HepG2 (cell line): ENCODE results near the gene THOC6. TPM values are rescaled to one million over a fixed set of nuclear protein-coding genes. Genes with fewer than 3 reads are reported as not detected.

ENCODE experiments used
- EHMT2 ChIP-seq: fragments of 200-600 bp; sonication (generic); IDR thresholded peaks from 2 replicates; pipeline ENCODE4 v1.7.0; 2017; ENCODE audit warnings: antibody characterized with exemption, low read depth, low read length, borderline replicate concordance
- GTF2F1 ChIP-seq: fragments of 150-350 bp; IDR thresholded peaks from 2 replicates; pipeline ENCODE4 v1.6.1; 2014; ENCODE audit warnings: low read length
- HIVEP1 ChIP-seq: sonication (generic); formaldehyde crosslinking; IDR thresholded peaks from 2 replicates; pipeline ENCODE4 v1.4.0; 2020; ENCODE audit warnings: mild to moderate bottlenecking, missing genetic modification reagents
- PAWR ChIP-seq: sonication (generic); formaldehyde crosslinking; IDR thresholded peaks from 2 replicates; pipeline ENCODE4 v1.4.0; 2020; ENCODE audit warnings: missing genetic modification reagents, mild to moderate bottlenecking, borderline replicate concordance
- SIX4 ChIP-seq: sonication (generic); formaldehyde crosslinking; IDR thresholded peaks from 2 replicates; pipeline ENCODE4 v1.4.0; 2020; ENCODE audit warnings: missing genetic modification reagents
- SNAI1 ChIP-seq: sonication (generic); formaldehyde crosslinking; IDR thresholded peaks from 2 replicates; pipeline ENCODE4 v1.5.0; 2020; ENCODE audit warnings: mild to moderate bottlenecking, missing genetic modification reagents, borderline replicate concordance
- ZBTB7A ChIP-seq: sonication (generic); formaldehyde crosslinking; IDR thresholded peaks from 2 replicates; pipeline ENCODE4 v1.8.0; 2022; ENCODE audit warnings: mild to moderate bottlenecking, missing genetic modification reagents
- ZFP90 ChIP-seq: sonication (generic); formaldehyde crosslinking; IDR thresholded peaks from 2 replicates; pipeline ENCODE4 v1.8.0; 2022; ENCODE audit warnings: missing genetic modification reagents, mild to moderate bottlenecking, inconsistent platforms, borderline replicate concordance
- ZKSCAN5 ChIP-seq: sonication (generic); formaldehyde crosslinking; IDR thresholded peaks from 2 replicates; pipeline ENCODE4 v1.5.1; 2020; ENCODE audit warnings: mild to moderate bottlenecking, missing genetic modification reagents
- ZNF124 ChIP-seq: sonication (generic); formaldehyde crosslinking; IDR thresholded peaks from 2 replicates; pipeline ENCODE4 v1.4.0; 2020; ENCODE audit warnings: missing genetic modification reagents
- ZNF143 ChIP-seq: sonication (generic); formaldehyde crosslinking; IDR thresholded peaks from 2 replicates; pipeline ENCODE4 v1.4.0; 2020; ENCODE audit warnings: missing genetic modification reagents
- ZNF317 ChIP-seq: sonication (generic); formaldehyde crosslinking; IDR thresholded peaks from 2 replicates; pipeline ENCODE4 v1.5.0; 2020; ENCODE audit warnings: mild to moderate bottlenecking, missing genetic modification reagents
- ZNF326 ChIP-seq: sonication (generic); formaldehyde crosslinking; IDR thresholded peaks from 2 replicates; pipeline ENCODE4 v1.4.0; 2020; ENCODE audit warnings: missing genetic modification reagents, borderline replicate concordance
- ZNF34 ChIP-seq: sonication (generic); formaldehyde crosslinking; IDR thresholded peaks from 2 replicates; pipeline ENCODE4 v1.4.0; 2020; ENCODE audit warnings: mild to moderate bottlenecking, missing genetic modification reagents, borderline replicate concordance
- ZNF468 ChIP-seq: sonication (generic); formaldehyde crosslinking; IDR thresholded peaks from 2 replicates; pipeline ENCODE4 v1.8.0; 2022; ENCODE audit warnings: mild to moderate bottlenecking, moderate library complexity, missing genetic modification reagents
- ZNF674 ChIP-seq: sonication (generic); formaldehyde crosslinking; IDR thresholded peaks from 2 replicates; pipeline ENCODE4 v1.5.0; 2020; ENCODE audit warnings: low read depth, mild to moderate bottlenecking, missing genetic modification reagents
- ZNF720 ChIP-seq: sonication (generic); formaldehyde crosslinking; IDR thresholded peaks from 2 replicates; pipeline ENCODE4 v1.4.0; 2020; ENCODE audit warnings: missing genetic modification reagents
- ZNF841 ChIP-seq: sonication (generic); formaldehyde crosslinking; IDR thresholded peaks from 2 replicates; pipeline ENCODE4 v1.8.1; 2023; ENCODE audit warnings: missing genetic modification reagents, borderline replicate concordance
- polyA plus RNA-seq, 8 experiments: library from polyadenylated mRNA; depleted of rRNA in 3 of 8; stranded (reverse) in 7 of 8; unstranded in 1 of 8; fragments of >200 nt; fragmentation: Illumina TruSeq in 4 of 8; extraction: Trizol in 4 of 8; gene quantifications; 2 replicates each; pipeline versions ENCODE4 v1.2.1 to v1.2.3, GENCODE V29; 2011 to 2016; ENCODE audit warnings: low read depth in 4 of 8, missing spikeins in 1 of 8, mixed read lengths in 1 of 8; ENCODE audit not compliant: insufficient read depth in 1 of 8
- total RNA-seq, 5 experiments: library from RNA; depleted of rRNA; stranded (reverse); fragments of >200 nt; fragmentation: Illumina TruSeq; extraction: Trizol; gene quantifications; 2 replicates each; pipeline ENCODE4 v1.2.3, GENCODE V29; 2016; ENCODE audit warnings: low read depth in 1 of 5
- TF ChIP-seq, protein P1 (sequence below): sonication (generic); formaldehyde crosslinking; conservative IDR thresholded peaks from 2 replicates; pipeline ENCODE4 v1.8.0; 2022; ENCODE audit warnings: mild to moderate bottlenecking, moderate library complexity, missing genetic modification reagents
- TF ChIP-seq, protein P2 (sequence below): sonication (generic); formaldehyde crosslinking; IDR thresholded peaks from 2 replicates; pipeline ENCODE4 v1.8.0; 2023; ENCODE audit warnings: mild to moderate bottlenecking, missing genetic modification reagents
- TF ChIP-seq, protein P3 (sequence below): sonication (generic); formaldehyde crosslinking; IDR thresholded peaks from 2 replicates; pipeline ENCODE4 v1.4.0; 2020; ENCODE audit warnings: missing genetic modification reagents, borderline replicate concordance
- TF ChIP-seq, protein P4 (sequence below): sonication (generic); formaldehyde crosslinking; conservative IDR thresholded peaks from 2 replicates; pipeline ENCODE4 v1.4.0; 2020; ENCODE audit warnings: mild to moderate bottlenecking, missing genetic modification reagents, moderate library complexity

Gene THOC6
- total and polyA plus RNA-seq, 2 of the 13 experiments (the other 11 are each of a cell fraction or from before 2014, with no cell fraction given), result 32.1 to 37.0 TPM

DNA sequence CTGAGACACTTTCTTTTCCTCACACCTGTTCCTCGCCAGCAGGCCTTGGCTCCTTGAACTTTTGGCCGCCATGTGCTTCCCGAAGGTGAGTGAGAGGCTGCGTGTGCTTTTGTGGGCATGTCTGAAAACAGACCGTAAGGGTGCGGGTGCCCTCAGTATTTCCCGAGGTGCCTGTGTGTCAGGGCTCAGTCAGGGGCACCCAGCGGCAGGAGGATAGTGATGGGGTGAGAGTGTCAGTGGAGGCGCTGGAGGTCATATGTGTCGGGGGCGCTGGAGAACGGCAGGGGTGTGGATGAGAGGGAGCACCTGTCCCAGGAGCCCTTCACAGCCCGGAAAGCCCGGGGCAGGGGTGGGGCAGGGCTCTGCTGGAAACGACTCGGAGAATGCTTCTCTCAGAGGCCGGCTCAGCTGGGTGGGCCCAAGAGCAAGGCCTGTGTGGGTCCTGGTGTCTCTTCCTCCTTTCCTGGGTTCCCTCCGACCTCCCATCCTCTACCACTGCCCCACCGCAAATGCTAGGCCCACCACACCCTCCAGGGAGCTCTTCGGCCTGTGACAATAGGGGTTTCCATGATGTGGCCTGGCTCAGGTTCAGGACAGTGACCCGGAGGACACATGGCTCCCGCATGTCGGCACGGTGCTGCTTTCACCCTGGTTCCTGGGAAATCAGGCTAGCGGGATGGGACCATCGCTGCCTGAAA is 42.1 kb downstream of the THOC6 start (continued):
- TF ChIP-seq ZNF34 (CRISPR knock-in tag) (no peak), ZKSCAN5 (CRISPR knock-in tag) (no peak), ZBTB7A (CRISPR knock-in tag) (peak; percentile 17; the same call in 1 of the 2 replicates), SNAI1 (CRISPR knock-in tag) (0 out of 2 replicates have a peak, but pooled peaks have one; percentile 20), GTF2F1 (no peak), SIX4 (no peak), ZNF317 (0 out of 2 replicates have a peak, but pooled peaks have one; percentile 3), ZNF468 (no peak), ZNF674 (no peak), EHMT2 (no peak), ZNF720 (no peak), ZNF326 (no peak), ZNF124 (CRISPR knock-in tag) (no peak), HIVEP1 (CRISPR knock-in tag) (no peak), PAWR (CRISPR knock-in tag) (peak; percentile 65; the same call in 1 of the 2 replicates), ZNF143 (no peak; the same call in 1 of the 2 replicates), ZNF841 (CRISPR knock-in tag) (no peak), ZFP90 (CRISPR knock-in tag) (peak; percentile 2; the same call in 1 of the 2 replicates)
- TF ChIP-seq, protein P1, sequence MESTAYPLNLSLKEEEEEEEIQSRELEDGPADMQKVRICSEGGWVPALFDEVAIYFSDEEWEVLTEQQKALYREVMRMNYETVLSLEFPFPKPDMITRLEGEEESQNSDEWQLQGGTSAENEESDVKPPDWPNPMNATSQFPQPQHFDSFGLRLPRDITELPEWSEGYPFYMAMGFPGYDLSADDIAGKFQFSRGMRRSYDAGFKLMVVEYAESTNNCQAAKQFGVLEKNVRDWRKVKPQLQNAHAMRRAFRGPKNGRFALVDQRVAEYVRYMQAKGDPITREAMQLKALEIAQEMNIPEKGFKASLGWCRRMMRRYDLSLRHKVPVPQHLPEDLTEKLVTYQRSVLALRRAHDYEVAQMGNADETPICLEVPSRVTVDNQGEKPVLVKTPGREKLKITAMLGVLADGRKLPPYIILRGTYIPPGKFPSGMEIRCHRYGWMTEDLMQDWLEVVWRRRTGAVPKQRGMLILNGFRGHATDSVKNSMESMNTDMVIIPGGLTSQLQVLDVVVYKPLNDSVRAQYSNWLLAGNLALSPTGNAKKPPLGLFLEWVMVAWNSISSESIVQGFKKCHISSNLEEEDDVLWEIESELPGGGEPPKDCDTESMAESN (CRISPR knock-in tag), result no peak; the same call in 1 of the 2 replicates
- TF ChIP-seq, protein P2, sequence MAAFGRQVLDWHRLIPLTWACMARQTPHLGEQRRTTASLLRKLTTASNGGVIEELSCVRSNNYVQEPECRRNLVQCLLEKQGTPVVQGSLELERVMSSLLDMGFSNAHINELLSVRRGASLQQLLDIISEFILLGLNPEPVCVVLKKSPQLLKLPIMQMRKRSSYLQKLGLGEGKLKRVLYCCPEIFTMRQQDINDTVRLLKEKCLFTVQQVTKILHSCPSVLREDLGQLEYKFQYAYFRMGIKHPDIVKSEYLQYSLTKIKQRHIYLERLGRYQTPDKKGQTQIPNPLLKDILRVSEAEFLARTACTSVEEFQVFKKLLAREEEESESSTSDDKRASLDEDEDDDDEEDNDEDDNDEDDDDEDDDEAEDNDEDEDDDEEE (CRISPR knock-in tag), result no peak
- TF ChIP-seq, protein P3, sequence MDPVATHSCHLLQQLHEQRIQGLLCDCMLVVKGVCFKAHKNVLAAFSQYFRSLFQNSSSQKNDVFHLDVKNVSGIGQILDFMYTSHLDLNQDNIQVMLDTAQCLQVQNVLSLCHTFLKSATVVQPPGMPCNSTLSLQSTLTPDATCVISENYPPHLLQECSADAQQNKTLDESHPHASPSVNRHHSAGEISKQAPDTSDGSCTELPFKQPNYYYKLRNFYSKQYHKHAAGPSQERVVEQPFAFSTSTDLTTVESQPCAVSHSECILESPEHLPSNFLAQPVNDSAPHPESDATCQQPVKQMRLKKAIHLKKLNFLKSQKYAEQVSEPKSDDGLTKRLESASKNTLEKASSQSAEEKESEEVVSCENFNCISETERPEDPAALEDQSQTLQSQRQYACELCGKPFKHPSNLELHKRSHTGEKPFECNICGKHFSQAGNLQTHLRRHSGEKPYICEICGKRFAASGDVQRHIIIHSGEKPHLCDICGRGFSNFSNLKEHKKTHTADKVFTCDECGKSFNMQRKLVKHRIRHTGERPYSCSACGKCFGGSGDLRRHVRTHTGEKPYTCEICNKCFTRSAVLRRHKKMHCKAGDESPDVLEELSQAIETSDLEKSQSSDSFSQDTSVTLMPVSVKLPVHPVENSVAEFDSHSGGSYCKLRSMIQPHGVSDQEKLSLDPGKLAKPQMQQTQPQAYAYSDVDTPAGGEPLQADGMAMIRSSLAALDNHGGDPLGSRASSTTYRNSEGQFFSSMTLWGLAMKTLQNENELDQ (CRISPR knock-in tag), result no peak
- TF ChIP-seq, protein P4, sequence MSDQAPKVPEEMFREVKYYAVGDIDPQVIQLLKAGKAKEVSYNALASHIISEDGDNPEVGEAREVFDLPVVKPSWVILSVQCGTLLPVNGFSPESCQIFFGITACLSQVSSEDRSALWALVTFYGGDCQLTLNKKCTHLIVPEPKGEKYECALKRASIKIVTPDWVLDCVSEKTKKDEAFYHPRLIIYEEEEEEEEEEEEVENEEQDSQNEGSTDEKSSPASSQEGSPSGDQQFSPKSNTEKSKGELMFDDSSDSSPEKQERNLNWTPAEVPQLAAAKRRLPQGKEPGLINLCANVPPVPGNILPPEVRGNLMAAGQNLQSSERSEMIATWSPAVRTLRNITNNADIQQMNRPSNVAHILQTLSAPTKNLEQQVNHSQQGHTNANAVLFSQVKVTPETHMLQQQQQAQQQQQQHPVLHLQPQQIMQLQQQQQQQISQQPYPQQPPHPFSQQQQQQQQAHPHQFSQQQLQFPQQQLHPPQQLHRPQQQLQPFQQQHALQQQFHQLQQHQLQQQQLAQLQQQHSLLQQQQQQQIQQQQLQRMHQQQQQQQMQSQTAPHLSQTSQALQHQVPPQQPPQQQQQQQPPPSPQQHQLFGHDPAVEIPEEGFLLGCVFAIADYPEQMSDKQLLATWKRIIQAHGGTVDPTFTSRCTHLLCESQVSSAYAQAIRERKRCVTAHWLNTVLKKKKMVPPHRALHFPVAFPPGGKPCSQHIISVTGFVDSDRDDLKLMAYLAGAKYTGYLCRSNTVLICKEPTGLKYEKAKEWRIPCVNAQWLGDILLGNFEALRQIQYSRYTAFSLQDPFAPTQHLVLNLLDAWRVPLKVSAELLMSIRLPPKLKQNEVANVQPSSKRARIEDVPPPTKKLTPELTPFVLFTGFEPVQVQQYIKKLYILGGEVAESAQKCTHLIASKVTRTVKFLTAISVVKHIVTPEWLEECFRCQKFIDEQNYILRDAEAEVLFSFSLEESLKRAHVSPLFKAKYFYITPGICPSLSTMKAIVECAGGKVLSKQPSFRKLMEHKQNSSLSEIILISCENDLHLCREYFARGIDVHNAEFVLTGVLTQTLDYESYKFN (CRISPR knock-in tag), result no peak
